SU-DHL-6 (cell line): Measurements from ENCODE around the gene HCN3.

ENCODE experiments used
- CTCF ChIP-seq: fragments of 200-600 bp; sonication (generic); IDR thresholded peaks from one replicate; pipeline ENCODE4 v1.5.1; 2017; ENCODE audit warnings: antibody characterized with exemption, mild to moderate bottlenecking, low read length, moderate library complexity; ENCODE audit not compliant: insufficient read depth, poor library complexity, severe bottlenecking
- EZH2phosphoT487 ChIP-seq: fragments of 200-600 bp; sonication (generic), shearing (Covaris generic); conservative IDR thresholded peaks from 2 replicates; pipeline ENCODE4 v1.6.1; 2018; ENCODE audit warnings: mild to moderate bottlenecking, antibody characterized with exemption, low read length, moderate library complexity, mixed read lengths

- no peak for TF ChIP-seq CTCF
- no peak for TF ChIP-seq EZH2phosphoT487
Measured at GRCh38 chr1:155287987-155288543, 10.8 kb downstream of the HCN3 start.
